Esophagus muscularis mucosa (tissue), 4 donors: ENCODE results near the gene IRX3.

ENCODE experiments used
- EP300 ChIP-seq: sonication (generic); formaldehyde crosslinking; IDR thresholded peaks from one replicate; pipeline ENCODE4 v1.6.1; 2017; ENCODE audit warnings: antibody characterized with exemption
- POLR2A ChIP-seq: fragments of 450-650 bp; IDR thresholded peaks from one replicate; pipeline ENCODE4 v1.6.1; 2017; ENCODE audit warnings: antibody characterized with exemption, moderate library complexity, mild to moderate bottlenecking, low read depth
- POLR2AphosphoS5 ChIP-seq, 2 donors: sonication (generic); formaldehyde crosslinking; IDR thresholded peaks; one replicate each; pipeline ENCODE4 v1.6.1; 2017; ENCODE audit warnings: antibody characterized with exemption in 2 of 2
- TF ChIP-seq, protein P1 (sequence below), 3 experiments: fragments of 200-600 bp in 2 of 3; fragments of 450-650 bp in 1 of 3; sonication (generic) in 2 of 3; IDR thresholded peaks; one replicate each; pipeline ENCODE4 v1.5.1; 2017 to 2019; ENCODE audit warnings: antibody characterized with exemption in 3 of 3, mild to moderate bottlenecking in 2 of 3, moderate library complexity in 1 of 3

DNA sequence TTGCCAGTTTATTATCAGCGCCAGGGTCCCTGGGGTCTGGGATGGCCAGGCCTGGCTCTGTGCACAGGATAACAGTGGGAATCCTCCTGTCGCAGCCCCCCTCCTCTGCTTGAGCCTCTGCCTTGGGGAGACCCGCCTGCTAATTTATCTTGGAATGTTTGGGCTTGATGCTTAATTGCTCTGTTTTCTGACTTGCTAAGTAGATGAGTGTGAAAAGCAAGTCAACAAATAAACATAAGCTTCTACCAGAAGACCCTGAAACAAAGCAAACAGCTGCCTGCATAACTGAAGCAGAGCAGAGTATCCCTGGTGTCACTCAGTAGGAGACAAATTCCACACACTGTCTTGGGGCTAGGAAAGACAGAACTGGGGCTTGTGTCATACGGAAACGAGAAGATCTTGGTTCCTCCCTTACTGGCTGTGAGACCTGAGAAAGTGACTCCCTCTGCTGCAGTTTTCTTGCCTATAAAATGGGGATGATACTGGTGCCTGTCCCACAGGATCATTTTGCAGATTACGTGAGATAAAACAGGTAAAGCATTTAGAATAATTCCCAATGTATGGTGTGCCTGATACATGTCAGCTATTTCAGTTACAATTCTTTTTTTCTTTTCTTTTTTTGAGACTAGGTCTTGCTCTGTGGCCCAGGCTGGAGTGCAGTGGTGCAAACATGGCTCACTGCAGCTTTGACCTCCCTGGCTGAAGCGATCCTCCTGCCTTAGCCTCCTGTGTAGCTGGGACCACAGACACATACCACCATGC is 44.8 kb upstream of the IRX3 start:
- TF ChIP-seq POLR2A (no peak), EP300 (no peak), POLR2AphosphoS5 (IDR thresholded peaks at IDR 0.05) (no peak)
- TF ChIP-seq, protein P1, sequence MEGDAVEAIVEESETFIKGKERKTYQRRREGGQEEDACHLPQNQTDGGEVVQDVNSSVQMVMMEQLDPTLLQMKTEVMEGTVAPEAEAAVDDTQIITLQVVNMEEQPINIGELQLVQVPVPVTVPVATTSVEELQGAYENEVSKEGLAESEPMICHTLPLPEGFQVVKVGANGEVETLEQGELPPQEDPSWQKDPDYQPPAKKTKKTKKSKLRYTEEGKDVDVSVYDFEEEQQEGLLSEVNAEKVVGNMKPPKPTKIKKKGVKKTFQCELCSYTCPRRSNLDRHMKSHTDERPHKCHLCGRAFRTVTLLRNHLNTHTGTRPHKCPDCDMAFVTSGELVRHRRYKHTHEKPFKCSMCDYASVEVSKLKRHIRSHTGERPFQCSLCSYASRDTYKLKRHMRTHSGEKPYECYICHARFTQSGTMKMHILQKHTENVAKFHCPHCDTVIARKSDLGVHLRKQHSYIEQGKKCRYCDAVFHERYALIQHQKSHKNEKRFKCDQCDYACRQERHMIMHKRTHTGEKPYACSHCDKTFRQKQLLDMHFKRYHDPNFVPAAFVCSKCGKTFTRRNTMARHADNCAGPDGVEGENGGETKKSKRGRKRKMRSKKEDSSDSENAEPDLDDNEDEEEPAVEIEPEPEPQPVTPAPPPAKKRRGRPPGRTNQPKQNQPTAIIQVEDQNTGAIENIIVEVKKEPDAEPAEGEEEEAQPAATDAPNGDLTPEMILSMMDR (IDR thresholded peaks at IDR 0.05), result no peak
